ENCODE data around the gene LYST.
"Not testable (repeated sequence)": the region's sequence is repeated elsewhere in the genome, so short reads cannot be mapped to it uniquely, and the experiment has no call there.

The LYST gene

DNA sequence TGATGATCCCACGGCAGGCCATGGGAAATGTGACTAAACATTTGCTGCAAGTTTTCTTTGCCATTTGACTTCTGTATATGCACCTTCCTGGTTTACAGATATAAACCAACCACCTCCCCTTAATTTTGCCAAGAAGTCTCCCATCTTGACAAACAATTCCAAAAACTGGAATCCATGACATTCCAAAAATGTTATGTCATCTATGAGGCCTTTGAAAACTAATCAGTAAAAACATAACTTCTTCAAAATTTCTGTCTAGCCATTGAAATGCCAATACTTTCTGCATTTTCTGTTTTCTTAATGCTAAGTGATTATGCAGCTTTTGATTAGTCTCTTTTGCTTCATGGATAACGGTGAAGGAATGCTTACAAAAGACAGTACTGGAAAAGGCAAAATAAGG lies 84.1 kb downstream of the LYST start:
- H3K4me3 ChIP-seq: no peak overlapping the region
- no peak overlapping the region for H3K27ac ChIP-seq

DNA sequence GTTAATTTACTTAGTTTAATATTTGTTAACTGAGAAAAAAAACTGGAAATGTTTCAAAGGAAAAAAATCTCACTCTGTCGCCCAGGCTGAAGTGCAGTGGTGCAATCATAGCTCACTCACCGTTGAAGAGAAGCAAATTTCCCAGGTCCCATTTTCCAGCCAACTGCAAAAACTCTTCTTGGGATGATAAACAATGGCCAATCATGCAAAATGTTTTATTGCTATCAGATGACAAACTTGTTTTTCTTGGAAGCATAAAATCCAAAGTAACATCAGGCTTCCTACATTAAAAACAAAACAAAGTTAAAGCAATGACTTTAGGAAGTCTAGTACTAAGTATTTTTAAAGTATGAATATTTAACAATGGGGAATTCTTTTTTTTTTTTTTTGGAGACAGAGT lies 84.9 kb downstream of the LYST start:
- Histone ChIP-seq H3K4me3 (no peak overlapping the region), H3K27ac (no peak overlapping the region)

DNA sequence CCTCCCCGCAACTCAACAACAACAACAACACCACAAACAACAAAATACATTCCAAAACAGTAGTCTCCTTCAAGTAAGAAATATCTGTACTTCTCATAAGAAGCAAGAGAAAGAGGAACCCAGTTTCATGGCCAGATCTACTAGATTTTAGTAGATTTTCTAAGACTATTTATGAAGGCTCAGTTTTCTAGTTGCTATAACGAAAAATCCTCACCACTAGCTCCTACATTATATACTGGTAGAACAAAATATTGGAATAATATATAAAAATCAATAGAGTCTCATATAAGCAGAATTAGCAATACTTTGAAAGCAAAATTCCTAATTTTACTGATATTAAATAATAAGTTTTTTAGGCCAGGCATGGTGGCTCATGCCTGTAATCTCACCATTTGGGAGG lies 86.9 kb downstream of the LYST start:
- H3K27ac ChIP-seq: no peak overlapping the region
- H3K4me3 ChIP-seq: no peak overlapping the region

DNA sequence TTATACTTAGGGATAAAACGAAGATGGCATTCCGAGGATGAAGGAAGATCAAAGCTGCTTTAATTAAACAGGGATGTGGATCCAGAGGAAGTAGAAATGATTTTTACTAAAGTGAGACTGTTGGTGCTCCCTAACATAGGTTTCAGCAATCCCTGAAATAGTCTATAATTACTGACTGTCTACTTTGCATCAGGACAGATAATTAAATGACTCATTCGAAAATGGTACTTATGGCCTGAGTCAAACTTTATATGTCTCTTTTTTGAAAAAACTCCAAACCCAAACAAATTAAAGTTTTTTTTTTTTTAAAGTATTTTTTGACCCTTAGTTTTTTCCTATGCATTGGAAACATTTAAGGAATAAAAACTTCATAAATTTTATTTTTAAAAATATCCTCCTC lies 90.3 kb downstream of the LYST start:
- no peak overlapping the region for H3K27ac ChIP-seq
- no peak overlapping the region for H3K4me3 ChIP-seq

DNA sequence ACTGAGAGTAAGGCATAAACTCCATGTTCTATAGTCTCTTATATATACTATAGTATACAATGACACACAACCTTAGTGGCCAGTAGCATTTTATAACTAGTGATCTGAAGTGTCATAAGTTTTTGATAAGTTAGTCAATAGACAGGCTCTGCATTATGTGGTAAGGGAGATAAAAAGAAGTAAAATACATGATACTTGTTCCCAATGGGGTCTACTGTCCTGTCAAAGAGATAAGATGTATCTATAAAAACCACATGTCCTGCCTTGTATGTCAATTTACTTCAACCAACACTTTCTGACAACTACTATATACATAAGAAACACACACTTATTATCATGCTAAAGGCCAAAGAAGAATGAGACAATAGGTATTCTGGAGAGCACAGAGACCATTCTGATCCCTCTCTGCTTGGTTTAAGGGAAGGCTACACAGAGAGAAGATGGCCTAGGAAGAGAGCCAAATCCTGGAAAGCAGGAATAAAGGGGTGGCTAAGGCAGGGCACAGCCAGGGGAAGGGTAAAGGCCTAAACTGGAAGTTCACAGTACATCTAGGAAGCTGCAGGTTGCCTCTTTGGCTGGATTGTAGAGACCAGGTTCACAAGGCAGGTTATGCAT lies 91.4 kb downstream of the LYST start:
- no peak overlapping the region for H3K27ac ChIP-seq
- no peak overlapping the region for H3K4me3 ChIP-seq

DNA sequence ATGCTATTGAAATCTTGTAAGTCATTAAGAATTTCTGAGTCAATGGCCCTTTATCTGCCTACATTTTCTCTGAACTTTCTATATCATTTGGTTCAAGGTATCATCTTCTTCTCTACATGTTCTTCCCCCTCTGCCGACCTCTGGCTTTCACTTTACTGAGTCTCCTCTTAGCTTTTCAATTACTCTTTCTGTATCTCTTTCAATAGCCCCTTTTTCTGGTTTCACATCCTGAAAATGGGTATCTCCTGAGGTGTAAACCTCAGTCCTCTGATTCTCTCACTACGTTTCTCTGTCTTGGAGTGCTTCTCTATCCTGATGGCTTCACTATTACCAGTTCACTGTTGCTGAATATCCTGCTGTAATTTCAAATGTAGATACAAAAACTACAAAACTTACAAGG lies 98.9 kb downstream of the LYST start:
- Histone ChIP-seq H3K4me3 (no peak overlapping the region), H3K27ac (no peak overlapping the region)

DNA sequence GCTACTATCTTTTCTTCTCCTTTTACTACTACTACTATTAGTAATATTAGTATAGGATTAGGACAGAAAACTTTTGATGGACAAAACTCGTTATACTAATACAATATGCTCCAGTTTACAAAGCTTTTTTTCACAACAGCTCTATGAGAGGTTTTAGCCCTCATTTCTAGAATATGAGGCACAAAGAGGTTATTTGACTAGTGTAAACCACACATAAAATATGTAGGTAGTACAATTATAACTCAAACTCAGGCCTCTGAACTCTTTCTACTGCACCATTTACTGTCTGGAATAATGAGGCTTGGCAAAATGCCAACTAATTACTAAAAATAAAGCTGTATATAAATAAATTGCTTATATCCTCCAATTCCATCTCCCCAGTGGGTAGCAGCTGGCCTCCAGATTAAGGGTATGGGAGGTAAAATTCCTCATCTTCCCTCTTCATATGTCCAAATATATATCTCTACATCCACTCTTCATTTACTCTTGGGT lies 99.9 kb downstream of the LYST start:
- H3K27ac ChIP-seq: no peak overlapping the region
- no peak overlapping the region for H3K4me3 ChIP-seq

DNA sequence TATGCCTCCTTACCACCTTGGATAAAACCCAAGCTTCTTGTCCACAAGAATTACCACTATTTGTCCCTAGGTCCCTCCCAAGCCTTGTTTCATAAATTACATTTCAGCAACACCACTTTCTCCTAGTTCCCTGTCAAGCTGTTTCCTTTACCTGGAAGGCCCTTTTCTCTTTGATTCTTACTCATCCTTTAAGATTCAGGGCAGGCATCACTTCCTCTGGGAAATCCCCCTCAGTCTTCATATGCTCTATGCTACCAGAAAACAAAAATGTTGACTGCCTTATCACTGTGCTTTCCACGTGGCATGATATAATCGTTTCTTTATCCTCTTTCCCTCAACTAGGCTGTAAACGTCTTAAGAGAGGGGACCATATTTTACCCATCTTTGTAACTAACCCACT lies 102.7 kb downstream of the LYST start:
- Histone ChIP-seq H3K4me3 (no peak overlapping the region), H3K27ac (no peak overlapping the region)

DNA sequence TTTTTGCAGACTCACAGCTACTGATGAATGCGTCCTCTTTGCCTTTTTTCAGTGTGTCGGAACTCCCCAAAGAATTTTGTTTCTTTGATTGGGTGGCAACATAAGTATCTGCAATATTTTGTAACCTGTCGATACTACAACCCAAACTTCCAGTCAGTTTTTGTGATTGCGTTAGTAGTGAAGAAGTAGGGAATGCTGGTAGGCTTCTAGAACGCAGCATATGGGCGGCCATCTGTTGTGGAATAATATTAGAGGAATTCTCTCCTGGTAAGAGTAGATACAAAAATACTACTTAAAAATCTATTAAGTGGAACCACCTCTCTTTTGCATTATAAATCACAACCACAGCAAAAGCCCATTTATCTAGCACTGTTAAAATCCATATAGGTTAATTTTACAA lies 107.4 kb downstream of the LYST start:
- Histone ChIP-seq H3K27ac (no peak overlapping the region), H3K4me3 (no peak overlapping the region)

DNA sequence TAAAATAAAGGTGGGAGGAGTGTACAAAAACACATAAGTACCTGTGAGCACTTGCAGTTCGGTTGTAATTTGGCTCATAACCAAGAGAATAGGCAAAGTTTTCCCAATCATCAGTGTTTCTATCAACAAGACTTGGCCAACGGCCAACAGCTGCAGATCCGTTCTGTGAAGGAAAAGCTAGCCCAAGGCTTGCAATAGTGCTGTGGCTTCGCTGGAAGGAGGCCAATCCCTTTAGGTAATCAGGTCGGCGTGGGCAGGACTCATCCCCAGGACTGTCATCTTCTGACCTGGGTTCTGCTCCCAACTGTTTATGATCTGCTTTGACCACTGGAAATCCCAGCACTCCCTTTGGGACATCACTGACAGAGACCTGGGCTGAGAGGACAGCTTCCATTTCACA lies 107.8 kb downstream of the LYST start:
- Histone ChIP-seq H3K27ac (no peak overlapping the region), H3K4me3 (no peak overlapping the region)

DNA sequence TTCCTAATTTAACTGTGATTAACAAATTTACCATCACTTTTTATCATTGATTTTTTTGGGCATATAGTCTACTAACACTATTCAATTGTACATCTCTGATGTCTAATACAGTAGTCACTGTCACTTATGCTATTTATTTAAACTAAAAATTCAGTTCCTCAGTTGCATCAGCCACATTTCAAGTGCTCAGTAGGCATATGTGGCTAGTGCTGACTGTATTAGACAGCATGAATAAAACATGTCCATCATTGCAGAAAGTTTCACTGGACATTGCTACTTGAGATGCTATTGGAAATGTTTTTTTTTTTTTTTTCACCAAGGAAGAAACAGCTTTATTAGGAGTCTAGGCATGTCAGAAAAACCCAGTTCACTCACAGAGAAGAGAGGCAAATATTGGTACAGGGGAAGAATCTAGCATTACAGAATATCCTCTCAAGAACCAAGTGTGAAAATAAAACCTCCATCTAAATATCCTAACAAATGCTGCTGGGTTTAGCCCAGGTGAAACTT lies 109.1 kb downstream of the LYST start:
- no peak overlapping the region for H3K4me3 ChIP-seq
- no peak overlapping the region for H3K27ac ChIP-seq

DNA sequence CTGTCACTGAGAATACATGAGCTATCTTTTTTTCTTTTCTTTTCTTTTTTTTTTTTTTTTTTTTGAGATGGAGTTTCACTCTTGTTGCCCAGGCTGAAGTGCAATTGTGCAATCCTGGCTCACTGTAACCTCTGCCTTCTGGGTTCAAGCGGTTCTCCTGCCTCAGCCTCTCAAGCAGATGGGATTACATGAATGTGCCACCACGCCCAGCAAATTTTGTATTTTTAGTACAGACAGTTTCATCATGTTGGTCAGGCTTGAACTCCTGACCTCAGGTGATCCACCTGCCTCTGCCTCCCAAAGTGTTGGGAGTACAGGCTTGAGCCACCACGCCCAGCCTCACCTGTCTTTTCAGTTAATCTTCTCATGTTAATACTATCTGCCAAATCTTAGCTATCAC lies 112.5 kb downstream of the LYST start:
- H3K27ac ChIP-seq, H3K4me3 ChIP-seq: not testable (repeated sequence)

DNA sequence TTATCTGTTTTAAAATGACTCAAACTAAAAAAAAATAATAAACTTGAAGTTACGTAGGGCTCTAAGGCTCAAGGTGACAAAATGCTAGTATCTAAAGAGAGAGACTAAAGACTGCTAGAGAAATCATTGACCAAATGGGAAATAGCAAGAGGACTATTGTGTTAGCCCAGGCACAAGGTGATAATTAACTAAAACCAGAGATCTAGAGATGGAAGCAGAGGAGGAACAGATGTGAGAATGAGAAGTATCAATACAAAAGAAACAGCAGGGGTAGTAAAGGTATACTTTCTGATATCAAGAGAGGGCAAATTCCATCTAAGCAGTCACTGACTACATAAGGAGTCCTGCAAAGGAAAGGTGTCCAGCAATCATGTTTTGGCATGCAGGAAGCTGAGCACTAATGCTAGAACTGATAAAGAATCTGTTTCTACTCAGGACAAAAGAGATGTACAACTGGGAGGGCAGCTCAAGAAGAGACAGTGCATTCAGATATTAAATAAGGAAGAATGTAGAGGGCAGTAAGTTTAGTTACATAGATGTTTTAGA lies 116.9 kb downstream of the LYST start:
- Histone ChIP-seq H3K27ac (no peak overlapping the region), H3K4me3 (no peak overlapping the region)

DNA sequence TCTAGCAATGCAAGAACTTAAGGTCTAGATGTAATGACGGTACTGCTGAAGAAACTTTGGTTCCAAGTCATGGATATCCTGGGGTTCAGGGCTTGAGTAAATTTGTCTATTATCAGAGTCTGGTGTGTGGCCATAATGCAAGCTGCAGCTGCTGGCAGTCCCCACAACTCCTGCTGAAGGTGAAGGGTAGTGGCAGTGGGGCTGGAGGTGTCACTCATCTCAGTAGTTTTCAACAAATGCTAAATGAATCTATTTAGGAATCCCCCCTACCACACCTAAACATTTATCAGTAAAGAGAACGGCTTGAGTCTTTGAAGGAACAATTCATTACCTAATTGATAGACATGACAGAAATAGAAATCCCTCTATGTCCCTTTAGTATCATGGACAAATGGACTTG lies 118.0 kb downstream of the LYST start:
- no peak overlapping the region for H3K4me3 ChIP-seq
- no peak overlapping the region for H3K27ac ChIP-seq

DNA sequence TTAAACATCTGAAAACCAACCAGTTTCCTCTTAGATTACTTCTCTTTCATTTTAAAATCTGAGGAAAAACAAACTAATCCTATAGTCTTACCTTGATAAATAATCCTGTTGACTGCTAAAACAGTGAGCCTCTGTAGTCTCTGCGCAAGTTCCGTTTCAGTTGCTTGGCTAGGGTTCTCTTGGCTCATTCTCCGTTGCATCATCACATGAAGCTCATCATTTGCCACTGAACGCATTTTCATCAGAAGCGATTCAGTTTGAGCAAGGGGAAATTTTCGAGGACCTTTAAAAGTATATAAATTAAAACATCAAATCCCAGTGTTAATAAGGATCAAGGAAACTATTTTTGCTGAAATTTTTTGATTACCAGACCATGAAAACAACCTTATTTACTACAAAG lies 120.5 kb downstream of the LYST start:
- no peak overlapping the region for H3K4me3 ChIP-seq
- no peak overlapping the region for H3K27ac ChIP-seq

DNA sequence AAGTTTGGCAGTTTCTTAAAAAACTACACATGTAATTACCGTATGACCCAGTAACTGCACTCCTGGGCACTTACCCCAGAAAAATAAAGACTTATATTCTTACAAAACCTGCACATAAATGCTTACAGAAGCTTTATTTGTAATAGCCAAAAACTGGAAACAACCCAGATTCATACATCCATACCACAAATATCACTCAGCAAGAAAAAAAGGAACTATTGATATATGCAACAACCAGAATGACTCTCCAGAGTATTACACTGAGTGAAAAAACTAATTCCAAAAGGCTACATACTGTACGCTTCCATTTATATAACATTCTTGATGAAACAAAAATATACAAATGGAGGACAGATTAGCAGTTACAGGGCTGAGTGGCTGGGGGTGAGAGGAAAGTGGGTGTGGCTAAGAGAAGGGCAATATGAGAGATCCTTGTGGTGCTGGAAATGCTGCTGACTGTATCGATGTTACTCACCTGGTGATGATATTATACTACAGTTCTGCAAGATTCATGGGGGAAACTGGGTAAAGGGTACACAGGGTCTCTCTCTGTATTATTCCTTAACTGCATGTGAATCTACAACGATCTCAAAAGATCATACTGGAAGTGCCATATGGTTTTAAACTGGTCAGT lies 121.1 kb downstream of the LYST start:
- Histone ChIP-seq H3K4me3 (no peak overlapping the region), H3K27ac (no peak overlapping the region)

DNA sequence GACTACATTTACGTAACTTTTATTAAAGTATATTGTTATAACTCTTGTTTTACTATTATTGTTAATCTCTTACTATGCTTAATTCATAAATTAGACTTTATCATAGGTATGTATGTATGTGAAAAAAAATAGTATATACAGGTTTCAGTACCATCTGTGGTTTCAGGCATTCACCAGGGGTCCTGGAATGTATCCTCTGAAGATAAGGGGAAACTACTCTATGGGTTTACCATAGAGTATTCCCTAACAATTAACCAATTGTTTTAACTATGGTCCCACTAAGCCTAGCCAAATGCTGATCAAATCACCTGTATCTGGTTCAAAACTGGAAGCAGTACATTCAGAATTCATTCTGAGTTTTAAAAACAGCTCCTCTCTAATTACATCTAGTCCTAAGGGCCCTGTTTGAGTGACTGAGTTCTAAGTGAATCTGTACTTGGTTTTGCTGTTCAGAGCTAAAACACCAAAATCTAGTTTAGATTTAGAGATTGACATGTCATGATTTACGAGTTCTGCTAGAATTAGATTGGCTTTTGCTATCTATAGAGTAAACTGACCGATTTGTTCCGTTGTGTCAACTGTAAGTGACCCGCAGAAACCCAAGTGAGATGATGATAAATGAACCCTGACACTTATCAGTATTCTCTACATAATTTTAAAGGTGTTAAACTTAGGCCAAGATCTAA lies 123.6 kb downstream of the LYST start:
- Histone ChIP-seq H3K4me3 (no peak overlapping the region), H3K27ac (no peak overlapping the region)

DNA sequence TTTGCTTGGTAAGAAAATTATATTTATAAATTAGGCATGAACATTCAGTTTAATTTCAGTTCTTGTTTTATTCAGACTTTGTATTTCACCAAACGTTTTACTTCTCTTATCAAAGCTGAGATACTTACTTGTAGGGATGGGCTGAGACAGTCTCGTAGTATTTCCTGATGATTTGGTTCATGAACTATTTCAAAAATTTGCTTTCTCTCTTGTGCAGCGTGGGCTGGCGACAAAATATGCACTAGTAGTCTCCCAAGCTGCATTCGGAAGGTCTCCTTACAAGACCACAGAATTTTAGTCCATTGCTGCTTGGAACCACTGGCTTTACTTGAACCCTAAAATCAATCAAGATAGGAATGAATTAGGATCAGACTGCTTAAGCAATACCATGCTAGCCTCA lies 125.4 kb downstream of the LYST start:
- Histone ChIP-seq H3K27ac (no peak overlapping the region), H3K4me3 (no peak overlapping the region)

DNA sequence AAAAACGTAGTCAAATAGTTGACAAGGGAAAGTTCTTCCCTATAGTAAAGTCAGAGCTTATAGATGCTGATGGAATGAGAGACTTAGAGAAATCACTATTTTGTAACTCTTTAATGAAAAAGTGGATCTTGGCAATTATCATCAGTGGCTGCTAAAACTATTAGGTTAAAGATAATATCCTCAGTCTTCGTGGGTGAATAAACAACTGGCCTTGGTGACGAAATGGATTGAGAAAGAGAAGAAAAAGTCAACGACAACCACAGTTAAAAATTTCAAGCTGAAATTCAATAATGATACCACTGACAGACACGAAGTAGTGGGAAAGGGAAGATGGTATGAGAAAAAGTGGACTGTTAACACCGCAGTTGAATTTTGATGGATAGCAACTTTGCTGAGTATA lies 127.1 kb downstream of the LYST start:
- Histone ChIP-seq H3K27ac (no peak overlapping the region), H3K4me3 (no peak overlapping the region)

DNA sequence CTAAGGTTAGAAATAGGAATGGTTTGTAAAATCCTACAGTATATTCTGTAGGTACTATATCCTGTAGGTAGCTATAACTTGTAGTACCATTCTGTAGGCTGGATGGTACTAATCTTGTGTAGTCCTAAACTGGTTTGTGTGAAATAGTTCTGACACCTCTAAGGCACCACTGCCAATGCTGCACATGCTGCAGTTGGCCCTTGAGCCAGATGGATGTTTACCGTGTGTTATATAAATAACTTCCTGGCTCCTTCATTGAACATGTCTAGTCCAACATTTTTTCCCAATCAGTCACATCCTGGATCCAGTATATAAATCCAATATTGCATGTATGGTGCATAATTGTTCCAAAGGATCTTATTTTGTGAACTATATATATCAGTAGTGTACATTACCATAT lies 127.6 kb downstream of the LYST start:
- Histone ChIP-seq H3K27ac (no peak overlapping the region), H3K4me3 (no peak overlapping the region)

DNA sequence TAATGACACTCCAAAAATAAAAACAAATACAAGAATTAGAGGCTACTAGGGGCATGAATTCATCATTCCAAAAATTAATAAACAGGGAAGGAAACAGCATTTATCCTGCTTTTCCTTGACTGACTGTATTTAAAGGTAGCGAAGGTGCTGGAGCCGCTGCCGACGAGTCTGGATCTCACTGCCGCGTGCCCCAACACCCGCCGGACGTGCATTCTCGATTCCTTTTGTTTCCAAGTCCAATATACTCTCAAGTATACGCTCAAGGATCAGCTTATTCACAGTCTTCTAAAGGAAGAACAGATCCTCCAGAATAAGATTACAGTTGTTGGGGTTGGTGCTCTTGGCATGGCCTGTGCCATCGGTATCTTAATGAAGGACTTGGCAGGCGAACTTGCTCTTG lies 129.0 kb downstream of the LYST start:
- no peak overlapping the region for H3K27ac ChIP-seq

More for the DNA sequence above, 129.0 kb downstream of the LYST start:
- H3K4me3 ChIP-seq: no peak overlapping the region

Data from skin epidermis (tissue), 12 donors.